Dendritic cell treated with granulocyte-macrophage colony-stimulating factor and Interleukin-4, amounts not matched to agents 40 ng/mL and 50 ng/mL, for 4 days (primary cell): Measurements from ENCODE around the gene TNRC18.

Source experiments
- H3K27ac Mint-ChIP-seq: one replicate; pipeline ENCODE4 v1.8.0; 2022; ENCODE audit warnings: mild to moderate bottlenecking, mixed read lengths
- H3K27me3 Mint-ChIP-seq: one replicate; pipeline ENCODE4 v1.8.0; 2022; ENCODE audit warnings: mild to moderate bottlenecking, mixed read lengths
- H3K36me3 Mint-ChIP-seq: one replicate; pipeline ENCODE4 v1.8.0; 2022; ENCODE audit warnings: low read depth, mixed read lengths
- H3K4me1 Mint-ChIP-seq: one replicate; pipeline ENCODE4 v1.8.0; 2022; ENCODE audit warnings: low read depth, mixed read lengths
- H3K4me3 Mint-ChIP-seq: one replicate; pipeline ENCODE4 v1.8.0; 2022; ENCODE audit warnings: mild to moderate bottlenecking, moderate library complexity, mixed read lengths
- H3K9me3 Mint-ChIP-seq: one replicate; pipeline ENCODE4 v1.8.0; 2022; ENCODE audit warnings: mixed read lengths
- intact Hi-C: fragments of 100-400 bp; cut with micrococcal nuclease; formaldehyde crosslinking; loops from one replicate; pipeline ENCODE4 v1.15.0; 2022

The TNRC18 gene

GRCh38 chr7:5418285-5418582, 5.4 kb downstream of the TNRC18 start:
- H3K27me3 Mint-ChIP-seq = no peaks in the 10 kb centered on the region
- H3K27ac Mint-ChIP-seq = peak overlapping the region; percentile 100

GRCh38 chr7:5417106-5418071, 6.2 kb downstream of the TNRC18 start:
- peak overlapping the region; percentile 100 for H3K27ac Mint-ChIP-seq
- H3K4me1 Mint-ChIP-seq = peaks cover 51% of the 10 kb centered on the region
- H3K9me3 Mint-ChIP-seq = no peaks in the 10 kb centered on the region
- peaks cover 81% of the 10 kb centered on the region for H3K36me3 Mint-ChIP-seq
- peak overlapping the region; percentile 94 for H3K4me3 Mint-ChIP-seq
- intact Hi-C loops = no loop called here
- H3K27me3 Mint-ChIP-seq = no peaks in the 10 kb centered on the region

More at GRCh38 chr7:5418285-5418582, 5.4 kb downstream of the TNRC18 start:
- peaks cover 44% of the 10 kb centered on the region for H3K4me1 Mint-ChIP-seq
- H3K36me3 Mint-ChIP-seq = peaks cover 87% of the 10 kb centered on the region
- H3K9me3 Mint-ChIP-seq = no peaks in the 10 kb centered on the region
- peak overlapping the region; percentile 94 for H3K4me3 Mint-ChIP-seq
- intact Hi-C loops = no loop called here

- Mint-ChIP-seq H3K9me3 (no peaks in the 10 kb centered on the region), H3K27me3 (no peaks in the 10 kb centered on the region), H3K27ac (peak overlapping the region; percentile 40), H3K4me3 (no peak overlapping the region), H3K4me1 (peaks cover 70% of the 10 kb centered on the region), H3K36me3 (peaks cover 79% of the 10 kb centered on the region)
- intact Hi-C loops = no loop called here
Observed at GRCh38 chr7:5414916-5415315, 8.7 kb downstream of the TNRC18 start.

GRCh38 chr7:5413449-5413786, 10.2 kb downstream of the TNRC18 start:
- intact Hi-C loops = no loop called here
- H3K4me1 Mint-ChIP-seq = peaks cover 68% of the 10 kb centered on the region
- H3K27me3 Mint-ChIP-seq = no peaks in the 10 kb centered on the region
- peaks cover 73% of the 10 kb centered on the region for H3K36me3 Mint-ChIP-seq
- H3K9me3 Mint-ChIP-seq = no peaks in the 10 kb centered on the region
- H3K27ac Mint-ChIP-seq = peak overlapping the region; percentile 40
- H3K4me3 Mint-ChIP-seq = no peak overlapping the region

GRCh38 chr7:5408777-5409176, 14.9 kb downstream of the TNRC18 start:
- no peaks in the 10 kb centered on the region for H3K27me3 Mint-ChIP-seq
- intact Hi-C loops = no loop called here
- H3K9me3 Mint-ChIP-seq = no peaks in the 10 kb centered on the region
- H3K27ac Mint-ChIP-seq = peak overlapping the region; percentile 73
- H3K36me3 Mint-ChIP-seq = peaks cover 78% of the 10 kb centered on the region
- peaks cover 59% of the 10 kb centered on the region for H3K4me1 Mint-ChIP-seq
- no peak overlapping the region for H3K4me3 Mint-ChIP-seq

GRCh38 chr7:5406957-5407945, 16.4 kb downstream of the TNRC18 start:
- intact Hi-C loops = no loop called here
- Mint-ChIP-seq H3K4me1 (peaks cover 46% of the 10 kb centered on the region), H3K36me3 (peaks cover 94% of the 10 kb centered on the region), H3K4me3 (no peak overlapping the region), H3K9me3 (no peaks in the 10 kb centered on the region), H3K27me3 (no peaks in the 10 kb centered on the region), H3K27ac (peak overlapping the region; percentile 73)

- H3K9me3 Mint-ChIP-seq = no peaks in the 10 kb centered on the region
- intact Hi-C loops = no loop called here
- H3K4me1 Mint-ChIP-seq = peaks cover 40% of the 10 kb centered on the region
- H3K36me3 Mint-ChIP-seq = peaks cover 99% of the 10 kb centered on the region
- H3K27me3 Mint-ChIP-seq = no peaks in the 10 kb centered on the region
- H3K4me3 Mint-ChIP-seq = no peak overlapping the region
- peak overlapping the region; percentile 30 for H3K27ac Mint-ChIP-seq
Observed at GRCh38 chr7:5404421-5404826, 19.2 kb downstream of the TNRC18 start.

GRCh38 chr7:5403442-5403841, 20.2 kb downstream of the TNRC18 start:
- Mint-ChIP-seq H3K9me3 (no peaks in the 10 kb centered on the region), H3K4me1 (peaks cover 40% of the 10 kb centered on the region), H3K36me3 (peaks cover 100% of the 10 kb centered on the region), H3K27ac (peak overlapping the region; percentile 30), H3K4me3 (no peak overlapping the region), H3K27me3 (no peaks in the 10 kb centered on the region)
- intact Hi-C loops = no loop called here

- peak overlapping the region; percentile 89 for H3K27ac Mint-ChIP-seq
Observed at GRCh38 chr7:5397736-5398135, 25.9 kb downstream of the TNRC18 start.

GRCh38 chr7:5396999-5397663, 26.5 kb downstream of the TNRC18 start:
- peak overlapping the region; percentile 89 for H3K27ac Mint-ChIP-seq
- H3K4me1 Mint-ChIP-seq = peaks cover 70% of the 10 kb centered on the region
- H3K4me3 Mint-ChIP-seq = peak overlapping the region; percentile 80
- peaks cover 83% of the 10 kb centered on the region for H3K36me3 Mint-ChIP-seq
- no peaks in the 10 kb centered on the region for H3K9me3 Mint-ChIP-seq
- no peaks in the 10 kb centered on the region for H3K27me3 Mint-ChIP-seq
- intact Hi-C loops = no loop called here

More at GRCh38 chr7:5397736-5398135, 25.9 kb downstream of the TNRC18 start:
- intact Hi-C loops = no loop called here
- no peaks in the 10 kb centered on the region for H3K9me3 Mint-ChIP-seq
- H3K27me3 Mint-ChIP-seq = no peaks in the 10 kb centered on the region
- H3K4me1 Mint-ChIP-seq = peaks cover 69% of the 10 kb centered on the region
- H3K36me3 Mint-ChIP-seq = peaks cover 83% of the 10 kb centered on the region
- peak overlapping the region; percentile 54 for H3K4me3 Mint-ChIP-seq

GRCh38 chr7:5396542-5396941, 27.1 kb downstream of the TNRC18 start:
- H3K27ac Mint-ChIP-seq = peak overlapping the region; percentile 89
- no peaks in the 10 kb centered on the region for H3K9me3 Mint-ChIP-seq
- intact Hi-C loops = no loop called here
- peaks cover 83% of the 10 kb centered on the region for H3K36me3 Mint-ChIP-seq
- no peaks in the 10 kb centered on the region for H3K27me3 Mint-ChIP-seq
- peaks cover 68% of the 10 kb centered on the region for H3K4me1 Mint-ChIP-seq
- H3K4me3 Mint-ChIP-seq = peak overlapping the region; percentile 80

GRCh38 chr7:5395246-5395645, 28.4 kb downstream of the TNRC18 start:
- peak overlapping the region; percentile 80 for H3K4me3 Mint-ChIP-seq
- H3K36me3 Mint-ChIP-seq = peaks cover 83% of the 10 kb centered on the region
- H3K4me1 Mint-ChIP-seq = peaks cover 63% of the 10 kb centered on the region
- peak overlapping the region; percentile 89 for H3K27ac Mint-ChIP-seq
- H3K27me3 Mint-ChIP-seq = no peaks in the 10 kb centered on the region
- intact Hi-C loops = no loop called here
- no peaks in the 10 kb centered on the region for H3K9me3 Mint-ChIP-seq

- Mint-ChIP-seq H3K4me1 (peaks cover 57% of the 10 kb centered on the region), H3K27ac (peak overlapping the region; percentile 89), H3K27me3 (no peaks in the 10 kb centered on the region), H3K9me3 (no peaks in the 10 kb centered on the region), H3K4me3 (no peak overlapping the region), H3K36me3 (peaks cover 83% of the 10 kb centered on the region)
- intact Hi-C loops = no loop called here
Observed at GRCh38 chr7:5394264-5395105, 29.1 kb downstream of the TNRC18 start.
